A673 (cell line): Measurements from ENCODE around the gene USE1.

Experiments
- CTCF ChIP-seq: fragments of 300-800, 200-600 bp; sonication (generic); conservative IDR thresholded peaks from 2 replicates; pipeline ENCODE4 v1.5.1; 2017; ENCODE audit warnings: low read depth, mild to moderate bottlenecking, antibody characterized with exemption, low read length, moderate library complexity, mixed read lengths
- EZH2 ChIP-seq: fragments of 200-600 bp; sonication (generic); IDR thresholded peaks from 2 replicates; pipeline ENCODE4 v1.6.1; 2017; ENCODE audit warnings: borderline replicate concordance, low read depth, mild to moderate bottlenecking, mixed read lengths, antibody characterized with exemption, low read length; ENCODE audit not compliant: poor library complexity, severe bottlenecking

- TF ChIP-seq CTCF (no peak), EZH2 (no peak)
These were observed 17.1 kb downstream of the USE1 start for GRCh38 chr19:17232258-17232657.
